HepG2 (cell line): ENCODE results near the gene KCNIP4. TPM values are rescaled to one million over a fixed set of nuclear protein-coding genes. Genes with fewer than 3 reads are reported as not detected.

ENCODE experiments used
- ESRRA ChIP-seq: sonication (generic); formaldehyde crosslinking; IDR thresholded peaks from 2 replicates; pipeline ENCODE4 v1.5.1; 2020; ENCODE audit warnings: mild to moderate bottlenecking, low read depth, missing genetic modification reagents
- GLI4 ChIP-seq: sonication (generic); formaldehyde crosslinking; IDR thresholded peaks from 2 replicates; pipeline ENCODE4 v1.5.1; 2020; ENCODE audit warnings: missing genetic modification reagents, mild to moderate bottlenecking, moderate library complexity, borderline replicate concordance
- MTF2 ChIP-seq: sonication (generic); formaldehyde crosslinking; IDR thresholded peaks from 2 replicates; pipeline ENCODE4 v1.5.0; 2020; ENCODE audit warnings: missing genetic modification reagents, borderline replicate concordance
- PCBP1 ChIP-seq: fragments of 200-400 bp; formaldehyde crosslinking; IDR thresholded peaks from 2 replicates; pipeline ENCODE4 v1.6.1; 2017; ENCODE audit warnings: mild to moderate bottlenecking, low read depth, low read length, borderline replicate concordance
- RNF219 ChIP-seq: sonication (generic); formaldehyde crosslinking; IDR thresholded peaks from 2 replicates; pipeline ENCODE4 v1.5.0; 2020; ENCODE audit warnings: mild to moderate bottlenecking, missing genetic modification reagents
- SIN3B ChIP-seq: fragments of 150-350 bp; IDR thresholded peaks from 2 replicates; pipeline ENCODE4 v1.6.1; 2014; ENCODE audit warnings: low read length
- ZNF282 ChIP-seq: fragments of 450-650 bp; IDR thresholded peaks from 2 replicates; pipeline ENCODE4 v1.6.1; 2018; ENCODE audit not compliant: partially characterized antibody
- ZNF296 ChIP-seq: sonication (generic); formaldehyde crosslinking; conservative IDR thresholded peaks from 2 replicates; pipeline ENCODE4 v1.5.0; 2020; ENCODE audit warnings: mild to moderate bottlenecking, missing genetic modification reagents
- ZNF710 ChIP-seq: sonication (generic); formaldehyde crosslinking; IDR thresholded peaks from 2 replicates; pipeline ENCODE4 v1.5.0; 2020; ENCODE audit warnings: mild to moderate bottlenecking, missing genetic modification reagents, borderline replicate concordance
- ZNF891 ChIP-seq: sonication (generic); formaldehyde crosslinking; IDR thresholded peaks from 2 replicates; pipeline ENCODE4 v1.5.0; 2020; ENCODE audit warnings: mild to moderate bottlenecking, missing genetic modification reagents
- polyA plus RNA-seq, 8 experiments: library from polyadenylated mRNA; depleted of rRNA in 3 of 8; stranded (reverse) in 7 of 8; unstranded in 1 of 8; fragments of >200 nt; fragmentation: Illumina TruSeq in 4 of 8; extraction: Trizol in 4 of 8; gene quantifications; 2 replicates each; pipeline versions ENCODE4 v1.2.1 to v1.2.3, GENCODE V29; 2011 to 2016; ENCODE audit warnings: low read depth in 4 of 8, missing spikeins in 1 of 8, mixed read lengths in 1 of 8; ENCODE audit not compliant: insufficient read depth in 1 of 8
- total RNA-seq, 5 experiments: library from RNA; depleted of rRNA; stranded (reverse); fragments of >200 nt; fragmentation: Illumina TruSeq; extraction: Trizol; gene quantifications; 2 replicates each; pipeline ENCODE4 v1.2.3, GENCODE V29; 2016; ENCODE audit warnings: low read depth in 1 of 5

Gene KCNIP4
- total and polyA plus RNA-seq, 2 of the 13 experiments (the other 11 are each of a cell fraction or from before 2014, with no cell fraction given) = 0.09 TPM; not detected in 1

GRCh38 chr4:21709761-21710160 is 238.8 kb downstream of the KCNIP4 start (continued):
- no peak for TF ChIP-seq RNF219 (CRISPR knock-in tag)
- TF ChIP-seq ZNF710 (CRISPR knock-in tag) = no peak
- no peak for TF ChIP-seq SIN3B
- TF ChIP-seq PCBP1 = no peak
- no peak for TF ChIP-seq ZNF282
- TF ChIP-seq ZNF891 (CRISPR knock-in tag) = no peak
- TF ChIP-seq GLI4 (CRISPR knock-in tag) = no peak
- TF ChIP-seq ESRRA (CRISPR knock-in tag) = no peak
- TF ChIP-seq ZNF296 (CRISPR knock-in tag) = no peak
- TF ChIP-seq MTF2 (CRISPR knock-in tag) = no peak
